HepG2 (cell line): Measurements from ENCODE around the gene PLCG1. TPM values are rescaled to one million over a fixed set of nuclear protein-coding genes. Genes with fewer than 3 reads are reported as not detected.

ENCODE experiments used
- ASH2L ChIP-seq: fragments of 300-600, 200-600 bp; sonication (generic); IDR thresholded peaks from 2 replicates; pipeline ENCODE4 v1.7.0; 2017; ENCODE audit warnings: low read depth, mild to moderate bottlenecking, moderate library complexity, mixed read lengths, low read length; ENCODE audit not compliant: insufficient read length
- BHLHE40 ChIP-seq: IDR thresholded peaks from 2 replicates; pipeline ENCODE4 v1.6.1; 2011; ENCODE audit warnings: low read length, improper control_type of control experiment
- HNRNPH1 ChIP-seq: fragments of 200-400 bp; formaldehyde crosslinking; optimal IDR thresholded peaks from 2 replicates; pipeline ENCODE3; 2017; ENCODE audit warnings: mild to moderate bottlenecking, low read depth, low read length
- NFE2L1 ChIP-seq: sonication (generic); formaldehyde crosslinking; IDR thresholded peaks from 2 replicates; pipeline ENCODE4 v1.4.0; 2020; ENCODE audit warnings: missing genetic modification reagents, mild to moderate bottlenecking, borderline replicate concordance
- NFYB ChIP-seq: sonication (generic); formaldehyde crosslinking; IDR thresholded peaks from 2 replicates; pipeline ENCODE4 v1.4.0; 2020; ENCODE audit warnings: missing genetic modification reagents
- PLRG1 ChIP-seq: fragments of 450-650 bp; conservative IDR thresholded peaks from 2 replicates; pipeline ENCODE4 v1.6.1; 2016
- POGZ ChIP-seq: sonication (generic); formaldehyde crosslinking; IDR thresholded peaks from 2 replicates; pipeline ENCODE4 v1.4.0; 2020; ENCODE audit warnings: mild to moderate bottlenecking, missing genetic modification reagents
- REXO4 ChIP-seq: sonication (generic); formaldehyde crosslinking; IDR thresholded peaks from 2 replicates; pipeline ENCODE4 v1.8.0; 2022; ENCODE audit warnings: missing genetic modification reagents, mild to moderate bottlenecking, borderline replicate concordance
- TAF15 ChIP-seq: fragments of 200-400 bp; formaldehyde crosslinking; IDR thresholded peaks from one replicate; pipeline ENCODE4 v1.6.1; 2018; ENCODE audit warnings: mild to moderate bottlenecking, low read depth, low read length; ENCODE audit not compliant: poor library complexity, severe bottlenecking
- ZC3H4 ChIP-seq: sonication (generic); formaldehyde crosslinking; IDR thresholded peaks from 2 replicates; pipeline ENCODE4 v1.4.0; 2020; ENCODE audit warnings: missing genetic modification reagents, borderline replicate concordance
- ZFX ChIP-seq: sonication (generic); formaldehyde crosslinking; IDR thresholded peaks from 2 replicates; pipeline ENCODE4 v1.4.0; 2020; ENCODE audit warnings: mild to moderate bottlenecking, low read depth, missing genetic modification reagents, moderate library complexity
- ZNF317 ChIP-seq: sonication (generic); formaldehyde crosslinking; IDR thresholded peaks from 2 replicates; pipeline ENCODE4 v1.5.0; 2020; ENCODE audit warnings: mild to moderate bottlenecking, missing genetic modification reagents
- ZNF441 ChIP-seq: sonication (generic); formaldehyde crosslinking; IDR thresholded peaks from 2 replicates; pipeline ENCODE4 v1.7.0; 2021; ENCODE audit warnings: missing genetic modification reagents, borderline replicate concordance
- ZNF614 ChIP-seq: IDR thresholded peaks from 2 replicates; pipeline ENCODE4 v1.6.1; 2018; ENCODE audit warnings: missing biosample characterization, missing genetic modification reagents, inconsistent platforms, borderline replicate concordance
- ZNF816 ChIP-seq: sonication (generic); formaldehyde crosslinking; IDR thresholded peaks from 2 replicates; pipeline ENCODE4 v1.8.0; 2022; ENCODE audit warnings: missing genetic modification reagents, mild to moderate bottlenecking, borderline replicate concordance
- polyA plus RNA-seq, 8 experiments: library from polyadenylated mRNA; depleted of rRNA in 3 of 8; stranded (reverse) in 7 of 8; unstranded in 1 of 8; fragments of >200 nt; fragmentation: Illumina TruSeq in 4 of 8; extraction: Trizol in 4 of 8; gene quantifications; 2 replicates each; pipeline versions ENCODE4 v1.2.1 to v1.2.3, GENCODE V29; 2011 to 2016; ENCODE audit warnings: low read depth in 4 of 8, missing spikeins in 1 of 8, mixed read lengths in 1 of 8; ENCODE audit not compliant: insufficient read depth in 1 of 8
- total RNA-seq, 5 experiments: library from RNA; depleted of rRNA; stranded (reverse); fragments of >200 nt; fragmentation: Illumina TruSeq; extraction: Trizol; gene quantifications; 2 replicates each; pipeline ENCODE4 v1.2.3, GENCODE V29; 2016; ENCODE audit warnings: low read depth in 1 of 5
- TF ChIP-seq, protein P1 (sequence below): sonication (generic); formaldehyde crosslinking; IDR thresholded peaks from 2 replicates; pipeline ENCODE4 v1.5.0; 2020; ENCODE audit warnings: mild to moderate bottlenecking, missing genetic modification reagents
- TF ChIP-seq, protein P2 (sequence below), 2 experiments: sonication (generic) in 1 of 2; formaldehyde crosslinking in 1 of 2; IDR thresholded peaks; 2 replicates each; pipeline versions ENCODE4 v1.4.0 to v1.6.1; 2016 to 2020; ENCODE audit warnings: borderline replicate concordance in 1 of 2, low read depth in 1 of 2, mild to moderate bottlenecking in 1 of 2, missing genetic modification reagents in 1 of 2
- TF ChIP-seq, protein P3 (sequence below): sonication (generic); formaldehyde crosslinking; IDR thresholded peaks from 2 replicates; pipeline ENCODE4 v1.4.0; 2020; ENCODE audit warnings: missing genetic modification reagents
- TF ChIP-seq, protein P4 (sequence below): sonication (generic); formaldehyde crosslinking; IDR thresholded peaks from 2 replicates; pipeline ENCODE4 v1.4.0; 2020; ENCODE audit warnings: missing genetic modification reagents, borderline replicate concordance

The PLCG1 gene
- total and polyA plus RNA-seq, 2 of the 13 experiments (the other 11 are each of a cell fraction or from before 2014, with no cell fraction given) = 85.3 to 158 TPM

DNA sequence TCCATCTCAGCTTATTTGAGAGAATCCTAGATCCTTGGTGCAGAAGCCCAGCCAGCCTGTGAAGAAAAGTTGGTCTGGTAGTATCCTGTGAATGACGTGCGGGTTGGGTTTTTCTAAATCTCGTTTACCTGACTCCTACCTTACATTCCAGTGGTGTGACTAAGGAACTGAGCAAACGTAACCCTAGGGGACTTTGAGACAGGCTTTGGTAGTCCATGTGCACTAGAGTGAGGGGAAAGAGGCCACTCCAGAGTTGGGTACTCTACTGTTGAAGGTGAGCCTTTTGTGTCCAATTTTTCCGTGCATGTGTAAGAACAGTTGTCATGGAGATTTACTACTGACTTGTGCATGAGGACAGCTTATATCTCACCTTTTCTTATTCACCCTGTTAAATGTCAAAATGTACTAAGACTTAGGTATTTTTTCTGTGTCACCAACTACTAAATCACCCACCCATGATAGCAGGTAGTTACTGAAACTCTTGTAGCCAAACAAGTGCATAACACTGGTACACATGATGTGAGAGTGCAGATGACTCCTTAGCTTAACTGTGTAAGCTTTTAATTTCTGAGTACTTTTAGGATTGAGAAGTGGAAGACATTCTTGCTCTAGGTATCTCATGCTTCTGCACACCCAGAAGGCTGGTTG lies 26.3 kb upstream of the PLCG1 start (continued):
- TF ChIP-seq, protein P1, sequence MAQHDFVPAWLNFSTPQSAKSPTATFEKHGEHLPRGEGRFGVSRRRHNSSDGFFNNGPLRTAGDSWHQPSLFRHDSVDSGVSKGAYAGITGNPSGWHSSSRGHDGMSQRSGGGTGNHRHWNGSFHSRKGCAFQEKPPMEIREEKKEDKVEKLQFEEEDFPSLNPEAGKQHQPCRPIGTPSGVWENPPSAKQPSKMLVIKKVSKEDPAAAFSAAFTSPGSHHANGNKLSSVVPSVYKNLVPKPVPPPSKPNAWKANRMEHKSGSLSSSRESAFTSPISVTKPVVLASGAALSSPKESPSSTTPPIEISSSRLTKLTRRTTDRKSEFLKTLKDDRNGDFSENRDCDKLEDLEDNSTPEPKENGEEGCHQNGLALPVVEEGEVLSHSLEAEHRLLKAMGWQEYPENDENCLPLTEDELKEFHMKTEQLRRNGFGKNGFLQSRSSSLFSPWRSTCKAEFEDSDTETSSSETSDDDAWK (CRISPR knock-in tag) = no peak
- TF ChIP-seq POGZ (peak; percentile 56), ZNF614 (0 out of 2 replicates have a peak, but pooled peaks have one; percentile 42), ZFX (no peak), ASH2L (peak; percentile 68), ZC3H4 (CRISPR knock-in tag) (no peak), HNRNPH1 (no peak), ZNF317 (CRISPR knock-in tag) (no peak), NFYB (CRISPR knock-in tag) (no peak), BHLHE40 (no peak), TAF15 (no peak), NFE2L1 (CRISPR knock-in tag) (no peak), ZNF441 (CRISPR knock-in tag) (no peak), ZNF816 (no peak), PLRG1 (no peak), REXO4 (CRISPR knock-in tag) (no peak)
- TF ChIP-seq, protein P2, sequence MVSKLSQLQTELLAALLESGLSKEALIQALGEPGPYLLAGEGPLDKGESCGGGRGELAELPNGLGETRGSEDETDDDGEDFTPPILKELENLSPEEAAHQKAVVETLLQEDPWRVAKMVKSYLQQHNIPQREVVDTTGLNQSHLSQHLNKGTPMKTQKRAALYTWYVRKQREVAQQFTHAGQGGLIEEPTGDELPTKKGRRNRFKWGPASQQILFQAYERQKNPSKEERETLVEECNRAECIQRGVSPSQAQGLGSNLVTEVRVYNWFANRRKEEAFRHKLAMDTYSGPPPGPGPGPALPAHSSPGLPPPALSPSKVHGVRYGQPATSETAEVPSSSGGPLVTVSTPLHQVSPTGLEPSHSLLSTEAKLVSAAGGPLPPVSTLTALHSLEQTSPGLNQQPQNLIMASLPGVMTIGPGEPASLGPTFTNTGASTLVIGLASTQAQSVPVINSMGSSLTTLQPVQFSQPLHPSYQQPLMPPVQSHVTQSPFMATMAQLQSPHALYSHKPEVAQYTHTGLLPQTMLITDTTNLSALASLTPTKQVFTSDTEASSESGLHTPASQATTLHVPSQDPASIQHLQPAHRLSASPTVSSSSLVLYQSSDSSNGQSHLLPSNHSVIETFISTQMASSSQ (IDR thresholded peaks at IDR 0.05; ENCODE audit: low read depth) = no peak
- TF ChIP-seq, protein P2 (CRISPR knock-in tag; IDR thresholded peaks at IDR 0.05; ENCODE audit: borderline replicate concordance) = no peak
- TF ChIP-seq, protein P3, sequence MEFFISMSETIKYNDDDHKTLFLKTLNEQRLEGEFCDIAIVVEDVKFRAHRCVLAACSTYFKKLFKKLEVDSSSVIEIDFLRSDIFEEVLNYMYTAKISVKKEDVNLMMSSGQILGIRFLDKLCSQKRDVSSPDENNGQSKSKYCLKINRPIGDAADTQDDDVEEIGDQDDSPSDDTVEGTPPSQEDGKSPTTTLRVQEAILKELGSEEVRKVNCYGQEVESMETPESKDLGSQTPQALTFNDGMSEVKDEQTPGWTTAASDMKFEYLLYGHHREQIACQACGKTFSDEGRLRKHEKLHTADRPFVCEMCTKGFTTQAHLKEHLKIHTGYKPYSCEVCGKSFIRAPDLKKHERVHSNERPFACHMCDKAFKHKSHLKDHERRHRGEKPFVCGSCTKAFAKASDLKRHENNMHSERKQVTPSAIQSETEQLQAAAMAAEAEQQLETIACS (CRISPR knock-in tag) = no peak
- TF ChIP-seq, protein P4, sequence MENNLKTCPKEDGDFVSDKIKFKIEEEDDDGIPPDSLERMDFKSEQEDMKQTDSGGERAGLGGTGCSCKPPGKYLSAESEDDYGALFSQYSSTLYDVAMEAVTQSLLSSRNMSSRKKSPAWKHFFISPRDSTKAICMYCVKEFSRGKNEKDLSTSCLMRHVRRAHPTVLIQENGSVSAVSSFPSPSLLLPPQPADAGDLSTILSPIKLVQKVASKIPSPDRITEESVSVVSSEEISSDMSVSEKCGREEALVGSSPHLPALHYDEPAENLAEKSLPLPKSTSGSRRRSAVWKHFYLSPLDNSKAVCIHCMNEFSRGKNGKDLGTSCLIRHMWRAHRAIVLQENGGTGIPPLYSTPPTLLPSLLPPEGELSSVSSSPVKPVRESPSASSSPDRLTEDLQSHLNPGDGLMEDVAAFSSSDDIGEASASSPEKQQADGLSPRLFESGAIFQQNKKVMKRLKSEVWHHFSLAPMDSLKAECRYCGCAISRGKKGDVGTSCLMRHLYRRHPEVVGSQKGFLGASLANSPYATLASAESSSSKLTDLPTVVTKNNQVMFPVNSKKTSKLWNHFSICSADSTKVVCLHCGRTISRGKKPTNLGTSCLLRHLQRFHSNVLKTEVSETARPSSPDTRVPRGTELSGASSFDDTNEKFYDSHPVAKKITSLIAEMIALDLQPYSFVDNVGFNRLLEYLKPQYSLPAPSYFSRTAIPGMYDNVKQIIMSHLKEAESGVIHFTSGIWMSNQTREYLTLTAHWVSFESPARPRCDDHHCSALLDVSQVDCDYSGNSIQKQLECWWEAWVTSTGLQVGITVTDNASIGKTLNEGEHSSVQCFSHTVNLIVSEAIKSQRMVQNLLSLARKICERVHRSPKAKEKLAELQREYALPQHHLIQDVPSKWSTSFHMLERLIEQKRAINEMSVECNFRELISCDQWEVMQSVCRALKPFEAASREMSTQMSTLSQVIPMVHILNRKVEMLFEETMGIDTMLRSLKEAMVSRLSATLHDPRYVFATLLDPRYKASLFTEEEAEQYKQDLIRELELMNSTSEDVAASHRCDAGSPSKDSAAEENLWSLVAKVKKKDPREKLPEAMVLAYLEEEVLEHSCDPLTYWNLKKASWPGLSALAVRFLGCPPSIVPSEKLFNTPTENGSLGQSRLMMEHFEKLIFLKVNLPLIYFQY (CRISPR knock-in tag) = no peak
